HL-60 (cell line): ENCODE measurements around the gene EEF1A2.

Experiments used
- REST ChIP-seq: IDR thresholded peaks from 2 replicates; pipeline ENCODE4 v1.6.1; 2012; ENCODE audit warnings: low read depth; ENCODE audit not compliant: insufficient replicate concordance
- SPI1 ChIP-seq: IDR thresholded peaks from 2 replicates; pipeline ENCODE4 v1.6.1; 2012; ENCODE audit warnings: low read depth, mild to moderate bottlenecking, borderline replicate concordance
- TF ChIP-seq, protein P1 (sequence below): IDR thresholded peaks from one replicate; pipeline ENCODE4 v1.5.1; 2011; ENCODE audit warnings: low read length, control low read depth, inconsistent platforms; ENCODE audit not compliant: insufficient read depth

DNA sequence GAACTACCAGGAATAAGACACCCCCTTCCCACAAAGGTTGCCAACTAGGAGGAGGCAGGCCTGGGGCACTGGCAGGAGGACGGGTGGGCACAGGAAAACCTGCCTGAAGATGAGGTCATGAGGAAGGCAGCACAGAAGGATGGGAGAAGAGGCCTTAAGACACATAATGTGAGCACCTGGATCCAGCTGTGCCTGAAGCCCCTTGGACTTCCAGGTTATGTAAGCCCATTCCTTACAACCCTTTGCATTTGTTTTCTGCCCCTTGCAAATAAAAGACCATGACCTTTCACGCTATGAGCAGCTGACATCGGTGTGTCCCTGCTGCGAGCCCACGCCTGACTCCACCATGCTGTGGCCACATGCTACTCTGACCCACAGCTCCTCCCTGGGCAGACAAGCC is 49.9 kb downstream of the EEF1A2 start:
- TF ChIP-seq, protein P1, sequence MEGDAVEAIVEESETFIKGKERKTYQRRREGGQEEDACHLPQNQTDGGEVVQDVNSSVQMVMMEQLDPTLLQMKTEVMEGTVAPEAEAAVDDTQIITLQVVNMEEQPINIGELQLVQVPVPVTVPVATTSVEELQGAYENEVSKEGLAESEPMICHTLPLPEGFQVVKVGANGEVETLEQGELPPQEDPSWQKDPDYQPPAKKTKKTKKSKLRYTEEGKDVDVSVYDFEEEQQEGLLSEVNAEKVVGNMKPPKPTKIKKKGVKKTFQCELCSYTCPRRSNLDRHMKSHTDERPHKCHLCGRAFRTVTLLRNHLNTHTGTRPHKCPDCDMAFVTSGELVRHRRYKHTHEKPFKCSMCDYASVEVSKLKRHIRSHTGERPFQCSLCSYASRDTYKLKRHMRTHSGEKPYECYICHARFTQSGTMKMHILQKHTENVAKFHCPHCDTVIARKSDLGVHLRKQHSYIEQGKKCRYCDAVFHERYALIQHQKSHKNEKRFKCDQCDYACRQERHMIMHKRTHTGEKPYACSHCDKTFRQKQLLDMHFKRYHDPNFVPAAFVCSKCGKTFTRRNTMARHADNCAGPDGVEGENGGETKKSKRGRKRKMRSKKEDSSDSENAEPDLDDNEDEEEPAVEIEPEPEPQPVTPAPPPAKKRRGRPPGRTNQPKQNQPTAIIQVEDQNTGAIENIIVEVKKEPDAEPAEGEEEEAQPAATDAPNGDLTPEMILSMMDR: no peak
- TF ChIP-seq SPI1: no peak
- TF ChIP-seq REST: no peak
